HL-60 (cell line): Measurements from ENCODE around the gene PUM1.

Experiments
- REST ChIP-seq: IDR thresholded peaks from 2 replicates; pipeline ENCODE4 v1.6.1; 2012; ENCODE audit warnings: low read depth; ENCODE audit not compliant: insufficient replicate concordance
- TF ChIP-seq, protein P1 (sequence below): IDR thresholded peaks from one replicate; pipeline ENCODE4 v1.5.1; 2011; ENCODE audit warnings: low read length, control low read depth, inconsistent platforms; ENCODE audit not compliant: insufficient read depth

- TF ChIP-seq, protein P1, sequence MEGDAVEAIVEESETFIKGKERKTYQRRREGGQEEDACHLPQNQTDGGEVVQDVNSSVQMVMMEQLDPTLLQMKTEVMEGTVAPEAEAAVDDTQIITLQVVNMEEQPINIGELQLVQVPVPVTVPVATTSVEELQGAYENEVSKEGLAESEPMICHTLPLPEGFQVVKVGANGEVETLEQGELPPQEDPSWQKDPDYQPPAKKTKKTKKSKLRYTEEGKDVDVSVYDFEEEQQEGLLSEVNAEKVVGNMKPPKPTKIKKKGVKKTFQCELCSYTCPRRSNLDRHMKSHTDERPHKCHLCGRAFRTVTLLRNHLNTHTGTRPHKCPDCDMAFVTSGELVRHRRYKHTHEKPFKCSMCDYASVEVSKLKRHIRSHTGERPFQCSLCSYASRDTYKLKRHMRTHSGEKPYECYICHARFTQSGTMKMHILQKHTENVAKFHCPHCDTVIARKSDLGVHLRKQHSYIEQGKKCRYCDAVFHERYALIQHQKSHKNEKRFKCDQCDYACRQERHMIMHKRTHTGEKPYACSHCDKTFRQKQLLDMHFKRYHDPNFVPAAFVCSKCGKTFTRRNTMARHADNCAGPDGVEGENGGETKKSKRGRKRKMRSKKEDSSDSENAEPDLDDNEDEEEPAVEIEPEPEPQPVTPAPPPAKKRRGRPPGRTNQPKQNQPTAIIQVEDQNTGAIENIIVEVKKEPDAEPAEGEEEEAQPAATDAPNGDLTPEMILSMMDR, result no peak
- no peak for TF ChIP-seq REST
These were observed 80.5 kb downstream of the PUM1 start for GRCh38 chr1:30984991-30985503.
